AG10803 (cell line): ENCODE measurements around the gene TUBB6.

Experiments used
- DNase-seq: peaks from one replicate; pipeline ENCODE4 v3.0.0; 2010; ENCODE audit warnings: low read depth
- H3K4me3 ChIP-seq: 2 replicates; pipeline ENCODE4 v1.5.1; 2011; ENCODE audit warnings: mild to moderate bottlenecking, low read length, control low read depth
- TF ChIP-seq, protein P1 (sequence below): conservative IDR thresholded peaks from 2 replicates; pipeline ENCODE4 v1.5.1; 2011; ENCODE audit warnings: mild to moderate bottlenecking, low read length, control low read depth, inconsistent platforms

The TUBB6 gene

DNA sequence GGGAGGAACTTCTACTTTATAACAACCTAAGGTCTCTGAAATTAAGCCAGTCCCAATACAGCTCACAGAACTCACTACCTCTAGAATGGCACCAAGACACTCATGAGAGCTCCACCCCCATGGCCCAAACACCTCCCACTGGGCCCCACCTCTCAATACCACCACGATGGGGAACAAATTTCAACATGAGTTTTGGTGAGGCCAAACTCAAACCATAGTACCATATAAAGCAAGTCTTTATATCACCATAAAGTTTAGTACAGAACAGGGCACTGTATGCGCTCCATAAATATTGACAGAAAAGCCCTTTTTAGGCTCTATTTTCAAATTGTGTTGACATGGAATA, 65.7 kb downstream of the TUBB6 start:
- TF ChIP-seq, protein P1, sequence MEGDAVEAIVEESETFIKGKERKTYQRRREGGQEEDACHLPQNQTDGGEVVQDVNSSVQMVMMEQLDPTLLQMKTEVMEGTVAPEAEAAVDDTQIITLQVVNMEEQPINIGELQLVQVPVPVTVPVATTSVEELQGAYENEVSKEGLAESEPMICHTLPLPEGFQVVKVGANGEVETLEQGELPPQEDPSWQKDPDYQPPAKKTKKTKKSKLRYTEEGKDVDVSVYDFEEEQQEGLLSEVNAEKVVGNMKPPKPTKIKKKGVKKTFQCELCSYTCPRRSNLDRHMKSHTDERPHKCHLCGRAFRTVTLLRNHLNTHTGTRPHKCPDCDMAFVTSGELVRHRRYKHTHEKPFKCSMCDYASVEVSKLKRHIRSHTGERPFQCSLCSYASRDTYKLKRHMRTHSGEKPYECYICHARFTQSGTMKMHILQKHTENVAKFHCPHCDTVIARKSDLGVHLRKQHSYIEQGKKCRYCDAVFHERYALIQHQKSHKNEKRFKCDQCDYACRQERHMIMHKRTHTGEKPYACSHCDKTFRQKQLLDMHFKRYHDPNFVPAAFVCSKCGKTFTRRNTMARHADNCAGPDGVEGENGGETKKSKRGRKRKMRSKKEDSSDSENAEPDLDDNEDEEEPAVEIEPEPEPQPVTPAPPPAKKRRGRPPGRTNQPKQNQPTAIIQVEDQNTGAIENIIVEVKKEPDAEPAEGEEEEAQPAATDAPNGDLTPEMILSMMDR: no peak
- DNase-seq: no peak
- no peak overlapping the region for H3K4me3 ChIP-seq

DNA sequence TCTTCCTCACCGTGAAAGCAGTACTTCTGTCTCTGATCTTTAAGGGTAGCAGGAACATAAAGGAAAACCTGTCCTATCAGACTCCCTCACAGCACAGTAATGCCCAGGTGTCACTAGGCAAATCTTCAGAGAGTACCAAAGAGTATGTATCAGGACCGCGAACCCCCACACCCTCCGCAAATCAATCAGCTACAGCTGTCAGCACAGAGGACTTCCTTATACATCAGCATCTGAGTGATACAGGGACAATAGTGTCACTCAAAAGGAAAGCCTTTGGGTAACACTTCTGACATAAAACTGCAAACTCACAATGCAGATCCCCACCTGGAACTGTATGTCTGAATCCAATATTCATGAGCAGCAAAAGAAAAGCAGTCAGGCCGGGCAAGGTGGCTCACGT, 66.4 kb downstream of the TUBB6 start:
- TF ChIP-seq, protein P1: no peak
- H3K4me3 ChIP-seq: no peak overlapping the region
- DNase-seq: no peak
